HG03045 (cell line): Measurements from ENCODE around the gene VPS39.

Source experiments
- ATAC-seq: cut with Tn5 transposase; IDR thresholded peaks from one replicate; pipeline ENCODE4 v1.9.1; 2021; ENCODE audit warnings: mild to moderate bottlenecking, moderate library complexity; ENCODE audit not compliant: unreplicated experiment

The VPS39 gene

DNA sequence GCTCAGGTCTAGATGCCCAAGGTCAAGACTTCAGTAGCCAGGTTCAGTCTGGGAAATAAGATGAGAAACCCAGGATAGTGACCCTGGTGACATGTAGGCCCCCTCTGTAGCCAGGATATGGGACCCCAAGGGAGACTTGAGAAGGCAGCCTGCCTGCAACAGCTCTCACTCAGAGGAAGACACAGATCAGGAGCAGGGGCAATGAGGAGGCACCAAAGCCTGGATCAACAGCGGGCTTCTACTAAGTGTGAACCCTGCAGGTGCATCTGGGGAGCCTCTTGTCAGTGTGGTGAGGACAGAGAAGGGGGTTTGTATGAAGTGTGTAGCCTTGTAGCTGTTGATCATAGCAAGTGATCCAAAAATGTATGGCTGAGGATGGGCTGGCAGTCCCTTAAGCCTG, 77.1 kb downstream of the VPS39 start:
- ATAC-seq: no peak

DNA sequence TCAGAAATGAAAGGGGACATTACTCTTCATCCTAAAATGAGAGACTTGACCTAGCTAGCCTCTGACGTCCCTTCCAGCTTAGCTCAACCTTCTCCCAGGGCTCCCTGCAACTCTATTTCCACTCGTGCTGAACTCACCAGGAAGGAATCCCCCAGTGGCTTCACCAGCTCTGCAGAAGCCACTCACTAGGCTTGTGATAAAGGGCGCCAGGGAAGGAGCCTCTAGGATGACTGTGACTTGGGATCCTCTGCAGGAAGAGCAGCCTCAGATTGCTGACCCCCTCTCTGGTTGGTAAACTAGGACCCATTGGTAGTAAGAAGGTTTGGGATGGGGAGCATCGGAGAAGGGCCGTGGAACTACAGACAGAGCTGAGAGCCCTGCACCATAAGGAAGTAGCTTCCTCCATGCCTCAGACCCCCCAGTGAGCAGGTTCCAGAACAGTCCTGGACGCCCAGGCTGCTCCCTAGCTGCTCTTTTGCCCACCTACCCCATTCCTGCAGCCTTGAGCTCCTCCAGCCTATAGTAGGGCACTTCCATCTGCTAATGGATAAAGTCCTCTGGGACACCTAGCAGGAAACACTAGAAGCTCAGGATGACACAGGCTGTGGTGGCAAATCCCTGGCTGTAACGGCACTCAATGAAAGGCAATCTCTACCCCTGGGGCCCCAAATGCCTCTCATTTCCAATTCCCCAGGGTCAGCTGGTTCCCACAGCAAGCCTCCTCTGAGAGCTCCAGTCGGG, 77.7 kb downstream of the VPS39 start:
- no peak for ATAC-seq

DNA sequence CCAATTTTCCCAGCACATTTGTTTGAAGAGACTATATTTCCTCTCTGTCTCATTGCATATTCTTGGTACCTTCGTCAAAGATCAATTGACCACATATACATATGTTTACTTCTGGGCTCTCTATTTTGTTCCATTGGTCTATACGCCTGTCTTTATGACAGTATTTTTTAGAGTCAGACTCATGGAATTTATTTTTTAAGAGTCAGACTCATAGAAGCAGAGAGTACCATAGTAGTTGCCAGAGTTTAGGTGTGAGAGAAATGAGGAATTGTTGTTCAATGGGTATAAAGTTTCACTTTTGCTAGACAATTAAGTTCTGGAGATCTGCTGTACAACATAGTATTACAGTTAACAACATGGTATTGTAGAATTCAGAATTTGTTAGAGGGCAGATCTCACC, 78.7 kb downstream of the VPS39 start:
- no peak for ATAC-seq

DNA sequence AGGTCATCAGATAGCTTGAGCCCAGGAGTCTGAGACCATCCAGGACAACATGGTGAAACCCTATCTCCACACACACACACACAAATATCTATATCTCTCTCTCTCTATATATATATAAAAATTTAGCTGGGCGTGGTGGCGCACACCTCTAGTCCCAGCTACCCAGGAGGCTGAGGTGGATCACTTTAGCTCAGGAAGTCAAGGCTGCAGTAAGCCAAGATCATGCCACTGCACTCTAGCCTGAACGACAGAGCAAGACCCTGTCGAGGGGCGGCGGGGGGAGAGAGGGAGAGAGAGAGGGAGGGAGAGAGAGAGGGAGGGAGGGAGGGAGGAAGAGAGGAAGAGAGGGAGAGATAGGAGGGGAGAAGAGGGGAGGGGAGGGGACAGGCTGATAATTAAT, 79.6 kb downstream of the VPS39 start:
- no peak for ATAC-seq

DNA sequence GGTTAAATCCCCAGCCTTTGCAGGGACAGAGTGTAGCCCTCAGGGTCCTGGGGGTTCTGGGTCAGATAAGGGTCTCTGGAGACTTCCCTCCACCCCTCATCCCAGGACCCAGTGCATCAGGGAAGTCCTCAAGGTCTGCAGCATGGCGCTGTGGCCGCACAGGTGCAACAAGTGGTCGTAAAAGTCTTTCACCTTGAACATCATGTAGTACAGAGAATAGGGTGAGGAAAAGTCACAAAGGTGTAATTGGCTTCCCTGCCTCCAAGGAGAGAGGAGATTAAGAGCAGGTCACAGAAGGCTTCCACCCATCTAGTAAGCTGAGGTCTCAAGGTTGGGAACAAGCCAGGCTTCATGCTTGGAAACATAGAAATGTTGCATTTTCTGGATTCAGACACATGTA, 84.6 kb downstream of the VPS39 start:
- no peak for ATAC-seq

DNA sequence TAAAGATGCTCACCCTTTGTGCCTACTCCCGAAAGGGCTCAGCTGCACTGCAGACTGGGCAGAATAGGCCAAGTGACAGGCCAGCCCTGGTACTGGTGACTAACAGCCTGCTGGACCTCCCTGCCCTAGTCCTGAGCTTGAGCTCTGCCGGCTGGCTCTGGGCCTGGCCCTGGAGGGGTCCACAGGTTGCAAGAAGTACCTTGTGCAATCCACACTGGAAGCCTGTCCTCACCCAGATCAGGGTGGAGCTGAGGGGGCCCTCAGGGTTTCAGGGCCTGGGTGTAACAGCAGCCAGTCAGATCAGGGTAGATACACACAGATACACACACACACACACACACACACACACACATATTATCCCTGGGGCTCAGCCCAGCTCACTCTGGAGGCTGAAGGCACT, 86.4 kb downstream of the VPS39 start:
- ATAC-seq: no peak

DNA sequence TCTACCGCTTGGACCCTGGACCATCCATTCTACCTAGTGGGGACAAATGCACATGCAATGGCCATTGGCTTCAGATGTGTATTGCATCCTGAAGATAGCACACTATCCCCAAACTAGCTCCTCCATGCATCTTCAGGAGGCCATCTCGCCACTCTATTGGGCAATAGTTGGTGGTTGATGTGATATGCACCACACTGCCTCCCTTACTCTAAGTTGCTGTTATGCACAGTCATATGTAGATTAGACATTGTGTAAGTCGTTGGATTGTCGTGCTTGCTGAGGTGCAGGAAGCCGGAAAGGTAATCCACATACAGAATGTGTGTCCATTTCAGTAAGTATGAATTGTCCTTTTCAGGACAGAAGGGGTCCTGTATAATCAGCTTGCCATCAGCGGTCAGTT, 87.1 kb downstream of the VPS39 start:
- no peak for ATAC-seq

DNA sequence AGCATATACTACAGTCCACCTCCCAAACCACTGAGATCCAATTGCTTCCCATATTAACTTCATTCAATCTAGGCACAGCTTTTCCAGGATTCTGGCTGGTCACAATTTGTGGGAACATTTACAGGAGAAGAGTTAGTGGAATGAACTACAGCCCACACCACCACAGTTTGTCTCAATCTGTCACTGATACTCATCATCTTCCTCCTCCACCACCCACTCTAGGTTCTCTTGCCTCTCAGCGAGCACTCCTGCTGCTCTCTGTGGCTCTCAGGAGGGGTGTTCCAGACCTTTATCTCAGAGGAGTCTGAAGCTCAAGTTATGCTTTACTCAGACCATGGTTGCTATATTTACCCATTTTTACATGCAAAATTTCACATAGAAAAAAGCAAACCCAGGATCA, 87.8 kb downstream of the VPS39 start:
- no peak for ATAC-seq

DNA sequence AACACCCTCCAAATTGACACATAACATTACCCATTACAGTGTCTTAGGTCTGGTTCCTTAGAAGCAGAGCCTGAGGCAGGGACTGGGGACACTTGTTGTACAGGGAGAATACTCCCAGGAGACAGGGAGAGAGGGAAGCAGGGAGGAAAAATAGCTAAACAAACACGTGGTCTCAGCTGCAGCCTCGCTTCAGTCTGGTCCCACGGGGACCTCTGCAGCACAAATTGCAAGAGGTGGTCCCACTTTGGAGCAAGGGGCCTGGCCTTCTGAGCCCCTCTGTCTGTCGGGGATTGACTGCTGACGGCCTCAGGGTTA, 88.7 kb downstream of the VPS39 start:
- ATAC-seq: no peak

DNA sequence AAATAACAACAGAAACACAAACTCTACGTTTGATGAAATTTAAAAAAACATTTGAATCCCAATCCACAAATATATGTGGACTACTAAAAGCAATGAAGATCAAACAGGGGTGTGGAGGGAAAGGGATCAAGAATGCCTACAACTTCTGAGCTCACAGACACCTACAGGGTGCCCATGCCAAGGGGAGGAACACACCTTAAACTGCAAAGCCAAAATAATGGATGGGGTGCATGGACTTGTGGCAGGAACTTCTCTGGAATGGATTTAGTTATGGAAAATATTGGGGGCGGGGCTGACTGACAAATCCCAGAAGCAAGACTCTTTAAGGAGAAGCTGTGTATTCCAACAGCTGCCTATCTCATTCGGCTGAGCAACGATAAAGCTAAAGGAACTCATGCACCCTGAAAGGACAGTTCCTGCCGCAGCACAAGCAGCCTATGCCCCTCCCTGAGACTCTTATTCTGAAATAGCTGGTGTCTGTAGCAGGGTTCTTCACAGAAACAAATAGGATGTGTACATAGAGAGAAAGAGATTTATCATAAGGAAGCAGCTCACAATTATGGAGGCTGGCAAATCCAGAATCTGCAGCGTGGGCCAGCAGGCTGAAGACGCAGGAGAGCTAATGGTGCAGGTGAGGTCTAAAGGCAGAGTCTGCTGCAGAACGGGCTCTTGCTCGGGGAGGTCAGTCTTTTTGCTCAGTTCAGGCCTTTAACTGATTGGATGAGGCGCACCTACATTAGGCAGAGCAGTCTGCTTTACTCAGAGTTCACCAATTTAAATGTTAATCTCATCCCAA, 89.3 kb downstream of the VPS39 start:
- ATAC-seq: no peak

DNA sequence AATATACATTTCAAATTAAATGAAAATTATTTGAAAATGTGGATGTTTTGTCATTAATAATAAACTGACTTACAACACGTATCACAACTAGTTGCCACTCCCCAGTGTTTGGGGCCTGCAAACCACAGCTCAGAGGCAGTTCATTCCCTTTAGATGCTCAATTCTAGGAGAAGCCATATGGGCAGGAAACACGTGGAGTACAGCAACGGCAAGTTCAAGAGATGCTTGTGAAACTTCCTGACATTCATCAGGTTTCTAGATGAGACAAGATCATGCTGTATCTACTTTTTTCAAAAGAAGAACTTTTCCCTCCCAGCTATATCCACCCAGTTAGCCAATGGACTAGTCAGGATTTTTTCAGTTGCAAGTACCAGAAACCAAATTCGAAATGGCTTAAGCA, 96.2 kb downstream of the VPS39 start:
- ATAC-seq: no peak

DNA sequence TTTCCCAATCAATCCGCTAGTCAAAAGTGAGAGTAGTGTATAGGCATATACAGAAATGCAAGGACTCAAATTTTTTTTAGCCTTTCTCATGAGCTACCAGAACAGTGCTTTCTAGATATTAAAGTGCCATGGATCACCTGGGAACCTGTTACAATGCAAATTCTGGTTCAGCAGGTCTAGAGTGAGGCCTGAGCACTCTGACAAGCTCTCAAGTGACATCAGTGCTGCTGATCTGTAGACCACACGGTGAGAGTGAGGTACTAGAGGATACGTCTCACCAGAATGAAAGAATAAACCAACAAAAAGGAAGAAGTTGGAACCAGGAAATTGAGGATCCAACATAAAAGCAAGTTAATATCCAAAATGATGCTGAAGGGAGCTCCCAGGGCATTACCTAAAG, 97.7 kb downstream of the VPS39 start:
- no peak for ATAC-seq

DNA sequence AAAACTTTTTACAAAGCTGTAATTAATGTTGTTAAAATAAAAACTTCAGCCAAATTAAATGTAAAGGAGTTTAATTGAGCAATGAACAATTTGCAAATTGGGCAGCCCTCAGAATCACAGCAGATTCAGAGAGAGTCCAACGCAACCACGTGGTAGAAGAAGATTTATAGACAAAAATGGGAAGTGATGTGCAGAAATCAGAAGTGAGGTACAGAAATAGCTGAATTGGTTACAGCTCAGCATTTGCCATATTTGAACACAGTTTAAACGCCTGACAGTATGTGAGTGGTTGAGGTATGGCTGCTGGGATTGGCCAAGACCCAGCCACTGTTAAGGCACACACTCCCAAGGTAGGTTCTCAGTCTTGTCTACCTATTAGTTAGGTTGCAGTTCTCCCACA, 99.3 kb downstream of the VPS39 start:
- ATAC-seq: no peak
